Measurements from ENCODE around the gene TBX1. TPM values are rescaled to one million over a fixed set of nuclear protein-coding genes. Genes with fewer than 3 reads are reported as not detected.

TBX1 gene
- total RNA-seq, 1 donor from 2014 or later, result 6.8 TPM

DNA sequence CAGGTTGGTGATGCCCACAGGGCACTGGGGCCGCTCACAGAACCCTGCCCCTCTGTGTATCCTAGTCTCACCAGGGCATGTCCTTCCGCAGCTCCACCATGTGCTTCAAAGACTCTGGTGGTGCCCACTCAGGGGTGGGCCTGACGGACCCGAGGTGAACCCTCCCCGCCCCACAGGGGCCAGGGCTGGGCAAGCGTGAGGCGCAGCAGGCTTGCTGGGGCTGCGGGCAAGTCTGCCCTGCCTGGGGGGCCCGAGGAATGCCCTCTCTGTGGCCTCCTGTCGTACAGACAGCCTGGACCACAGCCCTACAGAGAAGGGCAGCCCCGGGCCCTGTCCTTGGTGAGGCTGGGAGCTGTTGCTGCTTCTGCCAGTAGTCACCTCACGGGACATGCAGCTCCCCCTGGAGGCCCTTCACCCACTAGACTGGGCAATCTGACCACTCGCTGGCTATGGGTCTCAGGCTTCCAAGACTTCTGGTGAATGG lies 40.2 kb downstream of the TBX1 start:
- no peaks in the 10 kb centered on the region for H3K9me3 ChIP-seq (ENCODE audit: insufficient read depth, low read depth, low read length)
- Mint-ChIP-seq H3K36me3 (ENCODE audit: low read depth, unreplicated experiment) (peaks cover 14% of the 10 kb centered on the region), H3K4me3 (ENCODE audit: unreplicated experiment) (no peak overlapping the region), H3K9me3 (ENCODE audit: unreplicated experiment) (peaks cover 2% of the 10 kb centered on the region), H3K4me1 (ENCODE audit: low read depth, unreplicated experiment) (peaks cover 2% of the 10 kb centered on the region), H3K27me3 (ENCODE audit: low read depth, unreplicated experiment) (peaks cover 6% of the 10 kb centered on the region), H3K27ac (ENCODE audit: unreplicated experiment) (no peak overlapping the region)
- peaks cover 3% of the 10 kb centered on the region for H4K20me1 ChIP-seq (ENCODE audit: insufficient read depth, low read length)
- H3K36me3 ChIP-seq (ENCODE audit: insufficient read depth, low read length), result no peaks in the 10 kb centered on the region
- no peak overlapping the region for H2AFZ ChIP-seq (ENCODE audit: low read depth, low read length)
- FAIRE-seq (no peak), DNase-seq (ENCODE audit: low read depth) (peak; percentile 26)
- H3K79me2 ChIP-seq (ENCODE audit: insufficient read depth, low read length), result no peaks in the 10 kb centered on the region
- H3K27me3 ChIP-seq (ENCODE audit: insufficient read depth, low read length), result no peaks in the 10 kb centered on the region
- H3K4me1 ChIP-seq (ENCODE audit: insufficient read depth, low read length), result peaks cover 16% of the 10 kb centered on the region
- no peak for TF ChIP-seq EZH2 (IDR thresholded peaks at IDR 0.05; ENCODE audit: insufficient read depth, low read length)
- TF ChIP-seq, protein P1, sequence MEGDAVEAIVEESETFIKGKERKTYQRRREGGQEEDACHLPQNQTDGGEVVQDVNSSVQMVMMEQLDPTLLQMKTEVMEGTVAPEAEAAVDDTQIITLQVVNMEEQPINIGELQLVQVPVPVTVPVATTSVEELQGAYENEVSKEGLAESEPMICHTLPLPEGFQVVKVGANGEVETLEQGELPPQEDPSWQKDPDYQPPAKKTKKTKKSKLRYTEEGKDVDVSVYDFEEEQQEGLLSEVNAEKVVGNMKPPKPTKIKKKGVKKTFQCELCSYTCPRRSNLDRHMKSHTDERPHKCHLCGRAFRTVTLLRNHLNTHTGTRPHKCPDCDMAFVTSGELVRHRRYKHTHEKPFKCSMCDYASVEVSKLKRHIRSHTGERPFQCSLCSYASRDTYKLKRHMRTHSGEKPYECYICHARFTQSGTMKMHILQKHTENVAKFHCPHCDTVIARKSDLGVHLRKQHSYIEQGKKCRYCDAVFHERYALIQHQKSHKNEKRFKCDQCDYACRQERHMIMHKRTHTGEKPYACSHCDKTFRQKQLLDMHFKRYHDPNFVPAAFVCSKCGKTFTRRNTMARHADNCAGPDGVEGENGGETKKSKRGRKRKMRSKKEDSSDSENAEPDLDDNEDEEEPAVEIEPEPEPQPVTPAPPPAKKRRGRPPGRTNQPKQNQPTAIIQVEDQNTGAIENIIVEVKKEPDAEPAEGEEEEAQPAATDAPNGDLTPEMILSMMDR (IDR thresholded peaks at IDR 0.05; ENCODE audit: insufficient read depth, low read depth, low read length), result peak; percentile 23
- H3K27ac ChIP-seq (ENCODE audit: low read depth, low read length), result no peak overlapping the region
- no peak overlapping the region for H3K4me2 ChIP-seq (ENCODE audit: low read length)
- no peak overlapping the region for H3K4me3 ChIP-seq (ENCODE audit: insufficient read depth, low read depth, low read length)
- no peak overlapping the region for H3K9ac ChIP-seq (ENCODE audit: low read length)

DNA sequence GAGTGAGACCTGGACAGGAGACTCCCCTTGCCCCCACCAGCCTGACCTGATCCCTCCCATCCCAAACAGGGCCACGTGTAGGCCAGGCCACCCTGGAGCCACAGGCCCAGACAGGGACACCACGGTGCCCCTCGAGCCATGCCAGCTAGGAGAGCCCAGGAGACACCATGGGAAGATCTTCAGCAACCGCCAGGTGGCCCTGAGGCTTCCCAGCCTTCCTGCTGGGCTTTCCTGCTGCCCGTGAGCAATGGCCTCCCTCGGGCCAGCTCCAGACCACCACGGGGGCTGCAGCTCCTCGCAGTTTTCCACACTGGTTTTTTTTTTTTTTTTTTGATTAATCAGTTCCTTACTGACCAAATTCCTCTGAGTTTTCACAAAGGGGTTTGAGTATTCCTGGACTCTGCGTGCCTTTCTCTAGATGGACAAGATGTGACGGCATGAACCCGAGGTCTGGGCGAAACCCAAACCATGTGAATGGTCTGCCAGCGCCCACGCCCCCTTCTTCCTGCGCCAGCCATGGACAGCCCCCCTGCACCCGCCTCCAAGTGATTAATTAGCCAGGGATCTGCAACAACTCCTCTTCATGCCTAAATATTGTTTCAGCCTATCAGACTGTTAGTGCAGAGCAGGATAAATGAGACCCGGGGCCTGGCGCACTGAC lies 40.9 kb downstream of the TBX1 start:
- Mint-ChIP-seq H3K4me1 (ENCODE audit: low read depth, unreplicated experiment) (peaks cover 6% of the 10 kb centered on the region), H3K4me3 (ENCODE audit: unreplicated experiment) (no peak overlapping the region), H3K36me3 (ENCODE audit: low read depth, unreplicated experiment) (peaks cover 13% of the 10 kb centered on the region), H3K9me3 (ENCODE audit: unreplicated experiment) (peaks cover 2% of the 10 kb centered on the region), H3K27ac (ENCODE audit: unreplicated experiment) (no peak overlapping the region), H3K27me3 (ENCODE audit: low read depth, unreplicated experiment) (peaks cover 6% of the 10 kb centered on the region)
- no peaks in the 10 kb centered on the region for H3K79me2 ChIP-seq (ENCODE audit: insufficient read depth, low read length)
- DNase-seq (ENCODE audit: low read depth), result peak; percentile 86
- TF ChIP-seq, protein P1 (IDR thresholded peaks at IDR 0.05; ENCODE audit: insufficient read depth, low read depth, low read length), result no peak
- H3K9ac ChIP-seq (ENCODE audit: low read length), result no peak overlapping the region
- no peak overlapping the region for H2AFZ ChIP-seq (ENCODE audit: low read depth, low read length)
- H3K9me3 ChIP-seq (ENCODE audit: insufficient read depth, low read depth, low read length), result no peaks in the 10 kb centered on the region
- H3K27me3 ChIP-seq (ENCODE audit: insufficient read depth, low read length), result no peaks in the 10 kb centered on the region
- no peaks in the 10 kb centered on the region for H3K36me3 ChIP-seq (ENCODE audit: insufficient read depth, low read length)
- no peak overlapping the region for H3K4me2 ChIP-seq (ENCODE audit: low read length)
- FAIRE-seq, result no peak
- H4K20me1 ChIP-seq (ENCODE audit: insufficient read depth, low read length), result peaks cover 3% of the 10 kb centered on the region
- H3K27ac ChIP-seq (ENCODE audit: low read depth, low read length), result no peak overlapping the region
- H3K4me3 ChIP-seq (ENCODE audit: insufficient read depth, low read depth, low read length), result no peak overlapping the region
- H3K4me1 ChIP-seq (ENCODE audit: insufficient read depth, low read length), result peaks cover 23% of the 10 kb centered on the region

Data from astrocyte (in vitro differentiated cells and primary cell).